ACC112 (cell line): ENCODE data around the gene DENND1A.

Experiments used
- H2AFZ ChIP-seq: fragments of 200-600 bp; sonication (generic); one replicate; pipeline ENCODE4 v1.6.0; 2017; ENCODE audit warnings: antibody characterized with exemption, low read length; ENCODE audit not compliant: unreplicated experiment
- H3K27ac ChIP-seq: fragments of 200-600 bp; sonication (generic); 2 replicates; pipeline ENCODE4 v1.5.1; 2014; ENCODE audit warnings: low read depth, mild to moderate bottlenecking, antibody characterized with exemption, low read length, moderate library complexity
- H3K27me3 ChIP-seq: fragments of 200-600 bp; sonication (generic); 2 replicates; pipeline ENCODE4 v1.6.1; 2014; ENCODE audit warnings: mild to moderate bottlenecking, antibody characterized with exemption, low read length, moderate library complexity, mixed read lengths; ENCODE audit not compliant: insufficient read depth
- H3K36me3 ChIP-seq: fragments of 200-600 bp; sonication (generic); 2 replicates; pipeline ENCODE4 v1.6.1; 2016; ENCODE audit warnings: mild to moderate bottlenecking, antibody characterized with exemption, low read length, moderate library complexity, mixed read lengths; ENCODE audit not compliant: insufficient read depth
- H3K4me1 ChIP-seq: fragments of 200-600 bp; sonication (generic); one replicate; pipeline ENCODE4 v1.6.1; 2016; ENCODE audit warnings: low read length, mixed read lengths; ENCODE audit not compliant: insufficient read depth, unreplicated experiment, control insufficient read depth
- H3K4me3 ChIP-seq: fragments of 200-600 bp; sonication (generic); 2 replicates; pipeline ENCODE4 v1.5.1; 2014; ENCODE audit warnings: mild to moderate bottlenecking, low read depth, low read length
- H3K79me2 ChIP-seq: fragments of 200-600 bp; sonication (generic); one replicate; pipeline ENCODE4 v1.6.0; 2016; ENCODE audit warnings: low read length; ENCODE audit not compliant: control insufficient read depth, unreplicated experiment, insufficient read depth

DENND1A gene

GRCh38 chr9:123710299-123710698 is 219.6 kb downstream of the DENND1A start:
- Histone ChIP-seq H3K79me2 (no peaks in the 10 kb centered on the region), H3K27me3 (no peaks in the 10 kb centered on the region), H3K4me1 (peaks cover 6% of the 10 kb centered on the region)

GRCh38 chr9:123702483-123702882 is 227.4 kb downstream of the DENND1A start:
- no peak overlapping the region for H3K27ac ChIP-seq
- no peaks in the 10 kb centered on the region for H3K79me2 ChIP-seq
- 0 out of 2 replicates have a peak, but pooled peaks cover 2% of the 10 kb centered on the region for H3K36me3 ChIP-seq
- no peak overlapping the region for H2AFZ ChIP-seq
- H3K27me3 ChIP-seq: no peaks in the 10 kb centered on the region
- no peaks in the 10 kb centered on the region for H3K4me1 ChIP-seq
- H3K4me3 ChIP-seq: no peak overlapping the region

More at GRCh38 chr9:123710299-123710698, 219.6 kb downstream of the DENND1A start:
- H2AFZ ChIP-seq: no peak overlapping the region
- no peak overlapping the region for H3K27ac ChIP-seq
- H3K4me3 ChIP-seq: no peak overlapping the region
- no peaks in the 10 kb centered on the region for H3K36me3 ChIP-seq

GRCh38 chr9:123697686-123698085 is 232.2 kb downstream of the DENND1A start:
- no peak overlapping the region for H2AFZ ChIP-seq
- no peaks in the 10 kb centered on the region for H3K79me2 ChIP-seq
- no peak overlapping the region for H3K27ac ChIP-seq
- no peaks in the 10 kb centered on the region for H3K27me3 ChIP-seq
- H3K36me3 ChIP-seq: 0 out of 2 replicates have a peak, but pooled peaks cover 2% of the 10 kb centered on the region
- H3K4me1 ChIP-seq: no peaks in the 10 kb centered on the region
- H3K4me3 ChIP-seq: no peak overlapping the region

GRCh38 chr9:123696476-123696875 is 233.4 kb downstream of the DENND1A start:
- H3K27ac ChIP-seq: no peak overlapping the region
- no peaks in the 10 kb centered on the region for H3K36me3 ChIP-seq
- H3K4me3 ChIP-seq: no peak overlapping the region
- H3K79me2 ChIP-seq: no peaks in the 10 kb centered on the region
- H3K27me3 ChIP-seq: no peaks in the 10 kb centered on the region
- no peak overlapping the region for H2AFZ ChIP-seq
- H3K4me1 ChIP-seq: no peaks in the 10 kb centered on the region

DNA sequence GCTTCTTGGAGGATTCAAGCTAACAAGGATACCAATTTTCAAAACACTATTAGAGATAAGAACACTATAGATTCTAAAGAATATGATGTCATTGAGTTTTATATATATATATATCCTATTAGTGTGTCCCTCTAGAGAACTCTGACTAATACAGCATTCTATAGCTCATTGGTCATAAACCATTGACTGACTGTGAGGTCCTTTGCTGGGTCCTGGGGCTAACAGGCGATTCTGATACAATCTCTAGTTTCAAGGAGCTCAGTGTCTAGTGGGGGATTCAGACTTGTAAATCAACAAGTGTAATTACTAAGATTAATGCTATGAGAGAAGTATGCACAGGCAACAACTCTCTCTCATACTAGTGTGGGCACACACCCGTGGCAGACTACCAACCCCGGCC is 234.5 kb downstream of the DENND1A start:
- no peak overlapping the region for H2AFZ ChIP-seq
- no peak overlapping the region for H3K4me3 ChIP-seq

DNA sequence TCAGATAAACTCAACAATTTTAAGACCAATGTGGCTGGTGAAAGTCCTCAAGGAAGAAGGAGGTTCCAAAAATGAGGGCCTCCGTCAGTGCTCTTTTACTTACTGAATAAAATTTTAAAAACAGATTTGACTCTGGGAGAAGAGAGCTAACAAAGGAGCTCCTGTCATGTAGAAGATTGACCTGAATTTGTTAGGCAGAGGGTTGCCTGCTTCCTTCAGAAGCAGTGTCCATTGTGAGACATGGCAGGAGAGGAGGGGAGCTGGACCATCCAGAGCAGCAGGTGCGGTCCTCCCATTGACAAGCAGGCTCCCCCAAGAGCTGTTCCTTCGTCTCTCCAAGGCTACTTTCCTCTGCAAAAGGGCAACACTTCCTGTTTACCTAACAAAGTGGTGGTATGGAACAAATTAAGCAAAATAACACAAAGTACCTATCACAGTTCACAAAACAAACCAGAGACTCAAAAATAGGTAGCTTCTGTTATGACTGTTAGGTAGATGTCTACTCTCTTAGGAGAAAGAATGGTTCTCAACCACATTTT is 238.1 kb downstream of the DENND1A start:
- no peak overlapping the region for H2AFZ ChIP-seq
- H3K27me3 ChIP-seq: no peaks in the 10 kb centered on the region
- no peaks in the 10 kb centered on the region for H3K36me3 ChIP-seq
- no peak overlapping the region for H3K27ac ChIP-seq
- H3K79me2 ChIP-seq: no peaks in the 10 kb centered on the region
- no peaks in the 10 kb centered on the region for H3K4me1 ChIP-seq
- no peak overlapping the region for H3K4me3 ChIP-seq

More for the DNA sequence above, 234.5 kb downstream of the DENND1A start:
- H3K27ac ChIP-seq: no peak overlapping the region
- no peaks in the 10 kb centered on the region for H3K4me1 ChIP-seq
- H3K27me3 ChIP-seq: no peaks in the 10 kb centered on the region
- no peaks in the 10 kb centered on the region for H3K79me2 ChIP-seq
- H3K36me3 ChIP-seq: no peaks in the 10 kb centered on the region

GRCh38 chr9:123689701-123690428 is 240.1 kb downstream of the DENND1A start:
- no peak overlapping the region for H3K4me3 ChIP-seq
- no peaks in the 10 kb centered on the region for H3K79me2 ChIP-seq
- no peaks in the 10 kb centered on the region for H3K4me1 ChIP-seq
- H2AFZ ChIP-seq: no peak overlapping the region
- no peak overlapping the region for H3K27ac ChIP-seq
- no peaks in the 10 kb centered on the region for H3K36me3 ChIP-seq
- H3K27me3 ChIP-seq: no peaks in the 10 kb centered on the region

DNA sequence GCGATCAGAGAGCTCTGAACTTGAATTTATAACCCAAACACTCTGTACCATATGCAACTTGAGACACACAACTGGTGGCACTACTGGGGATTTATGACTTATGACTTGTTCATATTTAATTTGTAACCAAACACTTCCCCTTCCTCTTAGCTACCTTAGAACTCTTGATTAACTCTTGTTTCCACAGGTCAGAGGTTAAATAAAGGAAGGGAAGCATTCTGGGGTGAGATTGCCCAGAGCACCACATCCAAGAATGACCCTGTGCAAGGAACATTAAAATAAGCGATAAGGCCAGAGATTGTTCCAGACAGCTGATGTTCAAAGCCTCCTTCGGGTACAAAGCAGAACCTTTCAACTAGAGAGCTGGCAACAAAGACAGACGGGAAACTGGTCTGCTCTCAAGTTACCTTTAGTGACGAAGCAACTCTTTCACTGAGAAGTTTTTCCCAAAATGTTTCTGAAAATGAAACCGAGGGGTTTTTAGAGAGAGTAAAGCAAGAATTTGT is 242.6 kb downstream of the DENND1A start:
- Histone ChIP-seq H2AFZ (no peak overlapping the region), H3K79me2 (no peaks in the 10 kb centered on the region), H3K27me3 (no peaks in the 10 kb centered on the region), H3K36me3 (no peaks in the 10 kb centered on the region), H3K4me3 (no peak overlapping the region), H3K27ac (no peak overlapping the region), H3K4me1 (no peaks in the 10 kb centered on the region)

- Histone ChIP-seq H3K4me1 (no peaks in the 10 kb centered on the region), H3K36me3 (no peaks in the 10 kb centered on the region), H3K79me2 (no peaks in the 10 kb centered on the region), H3K27ac (no peak overlapping the region), H2AFZ (no peak overlapping the region), H3K4me3 (no peak overlapping the region), H3K27me3 (no peaks in the 10 kb centered on the region)
Measured at GRCh38 chr9:123686829-123687192, 243.1 kb downstream of the DENND1A start.

- H3K27me3 ChIP-seq: no peaks in the 10 kb centered on the region
- H3K79me2 ChIP-seq: no peaks in the 10 kb centered on the region
- no peak overlapping the region for H3K27ac ChIP-seq
- no peaks in the 10 kb centered on the region for H3K36me3 ChIP-seq
- no peak overlapping the region for H2AFZ ChIP-seq
- no peak overlapping the region for H3K4me3 ChIP-seq
- no peaks in the 10 kb centered on the region for H3K4me1 ChIP-seq
Measured at GRCh38 chr9:123686131-123686828, 243.6 kb downstream of the DENND1A start.
